DOHH2 (cell line): ENCODE measurements around the gene BTG4.

ENCODE experiments used
- H3F3A ChIP-seq: fragments of 200-600 bp; sonication (generic), shearing (Covaris generic); 2 replicates; pipeline ENCODE4 v1.6.0; 2016; ENCODE audit warnings: antibody characterized with exemption, mild to moderate bottlenecking; ENCODE audit not compliant: control insufficient read depth, insufficient read depth
- H3K27ac ChIP-seq: fragments of 200-600 bp; sonication (generic); 2 replicates; pipeline ENCODE4 v1.5.1; 2014; ENCODE audit warnings: low read depth, mild to moderate bottlenecking, low read length, moderate library complexity
- H3K27me3 ChIP-seq: fragments of 200-600 bp; sonication (generic); 2 replicates; pipeline ENCODE4 v1.6.1; 2014; ENCODE audit warnings: mild to moderate bottlenecking, low read length, mixed read lengths; ENCODE audit not compliant: control insufficient read depth
- H3K36me3 ChIP-seq: fragments of 200-600 bp; sonication (generic); 2 replicates; pipeline ENCODE4 v1.6.1; 2014; ENCODE audit warnings: mild to moderate bottlenecking, low read length, moderate library complexity, mixed read lengths; ENCODE audit not compliant: control insufficient read depth
- H3K4me1 ChIP-seq: fragments of 200-600 bp; sonication (generic); 2 replicates; pipeline ENCODE4 v1.6.1; 2014; ENCODE audit warnings: mild to moderate bottlenecking, low read length, mixed read lengths; ENCODE audit not compliant: control insufficient read depth
- H3K4me2 ChIP-seq: fragments of 200-600 bp; sonication (generic); 2 replicates; pipeline ENCODE4 v1.6.0; 2014; ENCODE audit warnings: mild to moderate bottlenecking, low read length, moderate library complexity
- H3K4me3 ChIP-seq: fragments of 200-600 bp; sonication (generic); 2 replicates; pipeline ENCODE4 v1.5.1; 2014; ENCODE audit warnings: mild to moderate bottlenecking, low read length, mixed read lengths
- H3K79me2 ChIP-seq: fragments of 200-600 bp; sonication (generic); 2 replicates; pipeline ENCODE4 v1.6.1; 2014; ENCODE audit warnings: mild to moderate bottlenecking, low read length, mixed read lengths; ENCODE audit not compliant: control insufficient read depth
- H3K9me2 ChIP-seq: fragments of 200-600 bp; sonication (generic); replicated peaks from 2 replicates; pipeline ENCODE4 v1.6.1; 2014; ENCODE audit warnings: mild to moderate bottlenecking, low read length, mixed read lengths; ENCODE audit not compliant: control insufficient read depth
- H3K9me3 ChIP-seq: fragments of 200-600 bp; sonication (generic); 2 replicates; pipeline ENCODE4 v1.6.1; 2014; ENCODE audit warnings: antibody characterized with exemption, low read length, mixed read lengths; ENCODE audit not compliant: control insufficient read depth, insufficient read depth
- H4K20me1 ChIP-seq: fragments of 200-600 bp; sonication (generic); 2 replicates; pipeline ENCODE4 v1.6.0; 2014; ENCODE audit warnings: low read depth, mild to moderate bottlenecking, antibody characterized with exemption, low read length, moderate library complexity; ENCODE audit not compliant: control insufficient read depth, insufficient read depth
- CTCF ChIP-seq: fragments of 200-600 bp; sonication (generic); IDR thresholded peaks from one replicate; pipeline ENCODE4 v1.5.1; 2014; ENCODE audit warnings: antibody characterized with exemption, mild to moderate bottlenecking, low read depth, low read length; ENCODE audit not compliant: poor library complexity, severe bottlenecking
- EZH2phosphoT487 ChIP-seq: fragments of 200-600 bp; sonication (generic); IDR thresholded peaks from 2 replicates; pipeline ENCODE4 v1.6.1; 2017; ENCODE audit warnings: borderline replicate concordance, mild to moderate bottlenecking, antibody characterized with exemption, low read length, moderate library complexity, mixed read lengths

The BTG4 gene

GRCh38 chr11:111527279-111527678 lies 15.1 kb upstream of the BTG4 start:
- Histone ChIP-seq H3K36me3 (no peaks in the 10 kb centered on the region), H3K9me3 (no peaks in the 10 kb centered on the region), H3K27me3 (peaks cover 11% of the 10 kb centered on the region), H3K9me2 (no peaks in the 10 kb centered on the region), H3F3A (no peaks in the 10 kb centered on the region), H3K4me2 (no peak overlapping the region), H3K4me1 (no peaks in the 10 kb centered on the region), H4K20me1 (no peaks in the 10 kb centered on the region), H3K4me3 (no peak overlapping the region), H3K79me2 (no peaks in the 10 kb centered on the region), H3K27ac (no peak overlapping the region)
- TF ChIP-seq CTCF (no peak), EZH2phosphoT487 (no peak)

- no peak overlapping the region for H3K4me2 ChIP-seq
These were observed 14.3 kb upstream of the BTG4 start for GRCh38 chr11:111526501-111526900.

GRCh38 chr11:111525456-111525855 lies 13.3 kb upstream of the BTG4 start:
- no peaks in the 10 kb centered on the region for H3K79me2 ChIP-seq
- H3K27me3 ChIP-seq = peaks cover 13% of the 10 kb centered on the region
- H3F3A ChIP-seq = no peaks in the 10 kb centered on the region
- H3K27ac ChIP-seq = no peak overlapping the region
- H3K4me1 ChIP-seq = no peaks in the 10 kb centered on the region
- no peaks in the 10 kb centered on the region for H3K9me3 ChIP-seq
- no peaks in the 10 kb centered on the region for H4K20me1 ChIP-seq
- no peaks in the 10 kb centered on the region for H3K9me2 ChIP-seq
- no peak overlapping the region for H3K4me2 ChIP-seq
- H3K36me3 ChIP-seq = no peaks in the 10 kb centered on the region
- H3K4me3 ChIP-seq = no peak overlapping the region
- TF ChIP-seq EZH2phosphoT487 (no peak), CTCF (no peak)

More at GRCh38 chr11:111526501-111526900, 14.3 kb upstream of the BTG4 start:
- H3K27ac ChIP-seq = no peak overlapping the region
- no peaks in the 10 kb centered on the region for H3K9me2 ChIP-seq
- no peaks in the 10 kb centered on the region for H3K4me1 ChIP-seq
- no peak for TF ChIP-seq CTCF
- no peak for TF ChIP-seq EZH2phosphoT487
- H3K9me3 ChIP-seq = no peaks in the 10 kb centered on the region
- peaks cover 8% of the 10 kb centered on the region for H3K27me3 ChIP-seq
- no peaks in the 10 kb centered on the region for H3K36me3 ChIP-seq
- H3F3A ChIP-seq = no peaks in the 10 kb centered on the region
- no peaks in the 10 kb centered on the region for H4K20me1 ChIP-seq
- H3K79me2 ChIP-seq = no peaks in the 10 kb centered on the region
- H3K4me3 ChIP-seq = no peak overlapping the region

- no peak overlapping the region for H3K27ac ChIP-seq
- H3K9me2 ChIP-seq = no peaks in the 10 kb centered on the region
- no peaks in the 10 kb centered on the region for H3K4me1 ChIP-seq
- H3K79me2 ChIP-seq = no peaks in the 10 kb centered on the region
- no peaks in the 10 kb centered on the region for H4K20me1 ChIP-seq
- peaks cover 15% of the 10 kb centered on the region for H3K27me3 ChIP-seq
- TF ChIP-seq EZH2phosphoT487 (no peak), CTCF (no peak)
- no peaks in the 10 kb centered on the region for H3F3A ChIP-seq
- no peaks in the 10 kb centered on the region for H3K36me3 ChIP-seq
- H3K4me2 ChIP-seq = no peak overlapping the region
- no peaks in the 10 kb centered on the region for H3K9me3 ChIP-seq
- H3K4me3 ChIP-seq = no peak overlapping the region
These were observed 11.9 kb upstream of the BTG4 start for GRCh38 chr11:111524056-111524455.
